Effector memory CD4-positive, alpha-beta T cell (primary cell): ENCODE measurements around the gene SPRY1.

Experiments used
- DNase-seq, 3 donors: peaks; one replicate each; pipeline ENCODE4 v3.0.0-alpha.2; 2020
- H3K27ac ChIP-seq: 2 replicates; pipeline ENCODE4 v1.7.0; 2013; ENCODE audit warnings: mild to moderate bottlenecking, low read length, moderate library complexity; ENCODE audit not compliant: insufficient read depth, poor library complexity, severe bottlenecking
- H3K27me3 ChIP-seq: replicated peaks from 2 replicates; pipeline ENCODE4 v1.7.0; 2013; ENCODE audit warnings: mild to moderate bottlenecking, low read length; ENCODE audit not compliant: insufficient read depth, control insufficient read depth, poor library complexity, severe bottlenecking
- H3K36me3 ChIP-seq: 2 replicates; pipeline ENCODE4 v1.7.0; 2013; ENCODE audit warnings: mild to moderate bottlenecking, low read length, moderate library complexity; ENCODE audit not compliant: control insufficient read depth, insufficient read depth
- H3K4me1 ChIP-seq: 2 replicates; pipeline ENCODE4 v1.7.0; 2013; ENCODE audit warnings: low read length, mild to moderate bottlenecking; ENCODE audit not compliant: control insufficient read depth, insufficient read depth, poor library complexity, severe bottlenecking
- H3K4me3 ChIP-seq: 2 replicates; pipeline ENCODE4 v1.7.0; 2013; ENCODE audit warnings: low read length, low read depth, mild to moderate bottlenecking; ENCODE audit not compliant: insufficient read depth, poor library complexity, severe bottlenecking
- H3K9me3 ChIP-seq: 2 replicates; pipeline ENCODE4 v1.7.0; 2013; ENCODE audit warnings: mild to moderate bottlenecking, low read length, moderate library complexity; ENCODE audit not compliant: control insufficient read depth

SPRY1 gene

GRCh38 chr4:123453061-123453680, 56.6 kb downstream of the SPRY1 start:
- Histone ChIP-seq H3K9me3 (no peaks in the 10 kb centered on the region), H3K27me3 (no peaks in the 10 kb centered on the region), H3K36me3 (no peaks in the 10 kb centered on the region), H3K4me1 (no peaks in the 10 kb centered on the region), H3K4me3 (no peak overlapping the region), H3K27ac (no peak overlapping the region)
- DNase-seq, result no peak
